COLO668 (cell line): ENCODE data around the gene HOOK1.
"Not testable (repeated sequence)": the region's sequence is repeated elsewhere in the genome, so short reads cannot be mapped to it uniquely, and the experiment has no call there.

Source experiments
- DNase-seq: peaks from one replicate; lab custom pipeline; 2025; ENCODE audit not compliant: unreplicated experiment; lab: John Stamatoyannopoulos, UW

The HOOK1 gene

GRCh38 chr1:59885160-59885832 is 70.5 kb downstream of the HOOK1 start:
- DNase-seq = no peak

GRCh38 chr1:59892841-59893811 is 78.4 kb downstream of the HOOK1 start:
- DNase-seq = no peak

GRCh38 chr1:59897165-59897564 is 82.4 kb downstream of the HOOK1 start:
- DNase-seq = no peak

- no peak for DNase-seq
These were observed 84.2 kb downstream of the HOOK1 start for GRCh38 chr1:59898927-59899326.

GRCh38 chr1:59900640-59901039 is 85.9 kb downstream of the HOOK1 start:
- DNase-seq = no peak

- DNase-seq = no peak
These were observed 87.1 kb downstream of the HOOK1 start for GRCh38 chr1:59901770-59902388.

GRCh38 chr1:59903141-59903754 is 88.5 kb downstream of the HOOK1 start:
- no peak for DNase-seq

- no peak for DNase-seq
These were observed 92.2 kb downstream of the HOOK1 start for GRCh38 chr1:59906931-59907330.

- no peak for DNase-seq
These were observed 93.3 kb downstream of the HOOK1 start for GRCh38 chr1:59908084-59908483.

GRCh38 chr1:59908682-59909081 is 93.9 kb downstream of the HOOK1 start:
- no peak for DNase-seq

- DNase-seq = not testable (repeated sequence)
These were observed 100.1 kb downstream of the HOOK1 start for GRCh38 chr1:59914791-59915286.

- no peak for DNase-seq
These were observed 100.8 kb downstream of the HOOK1 start for GRCh38 chr1:59915516-59915915.

GRCh38 chr1:59917026-59917784 is 102.5 kb downstream of the HOOK1 start:
- DNase-seq = no peak

- DNase-seq = no peak
These were observed 103.0 kb downstream of the HOOK1 start for GRCh38 chr1:59917785-59918180.

- no peak for DNase-seq
These were observed 105.0 kb downstream of the HOOK1 start for GRCh38 chr1:59919746-59920145.

- DNase-seq = not testable (repeated sequence)
These were observed 106.6 kb downstream of the HOOK1 start for GRCh38 chr1:59921258-59921899.

- DNase-seq = no peak
These were observed 109.9 kb downstream of the HOOK1 start for GRCh38 chr1:59924653-59925052.
